Mesothelial cell of epicardium (in vitro differentiated cells): ENCODE data around the gene TMEM101. TPM values are rescaled to one million over a fixed set of nuclear protein-coding genes. Genes with fewer than 3 reads are reported as not detected.

Experiments used
- DNase-seq, 2 experiments: peaks; one replicate each; pipeline ENCODE4 v3.0.0; 2021; ENCODE audit warnings: low spot score in 2 of 2; ENCODE audit not compliant: unreplicated experiment in 2 of 2
- H3K27ac Mint-ChIP-seq: 2 replicates; pipeline ENCODE4 v1.8.0; 2021; ENCODE audit warnings: mixed read lengths
- H3K27me3 Mint-ChIP-seq: 2 replicates; pipeline ENCODE4 v1.8.0; 2021; ENCODE audit warnings: low read depth, mixed read lengths
- H3K36me3 Mint-ChIP-seq: 2 replicates; pipeline ENCODE4 v1.8.0; 2021; ENCODE audit warnings: mixed read lengths
- H3K4me1 Mint-ChIP-seq: 2 replicates; pipeline ENCODE4 v1.8.0; 2021; ENCODE audit warnings: mixed read lengths
- H3K4me3 Mint-ChIP-seq: 2 replicates; pipeline ENCODE4 v1.8.0; 2021; ENCODE audit warnings: mild to moderate bottlenecking, moderate library complexity, mixed read lengths
- H3K9me3 Mint-ChIP-seq: 2 replicates; pipeline ENCODE4 v1.8.0; 2021; ENCODE audit warnings: mixed read lengths
- total RNA-seq: library from RNA; stranded (reverse); gene quantifications from 3 replicates; pipeline ENCODE4 v1.2.1, GENCODE V29; 2021
- TF ChIP-seq, protein P1 (sequence below): fragments of 200-600 bp; sonication (generic); IDR thresholded peaks from one replicate; pipeline ENCODE4 v1.5.0; 2021; ENCODE audit warnings: antibody characterized with exemption; ENCODE audit not compliant: unreplicated experiment

TMEM101 gene
- total RNA-seq, 1 donor from 2014 or later = 35.8 TPM

GRCh38 chr17:43994272-43995149 is 20.3 kb downstream of the TMEM101 start:
- DNase-seq = peak; percentile 53 to 84
- Mint-ChIP-seq H3K36me3 (no peaks in the 10 kb centered on the region), H3K4me3 (peak overlapping the region; percentile 38), H3K27me3 (peaks cover 35% of the 10 kb centered on the region), H3K4me1 (no peaks in the 10 kb centered on the region), H3K27ac (no peak overlapping the region), H3K9me3 (no peaks in the 10 kb centered on the region)
- TF ChIP-seq, protein P1, sequence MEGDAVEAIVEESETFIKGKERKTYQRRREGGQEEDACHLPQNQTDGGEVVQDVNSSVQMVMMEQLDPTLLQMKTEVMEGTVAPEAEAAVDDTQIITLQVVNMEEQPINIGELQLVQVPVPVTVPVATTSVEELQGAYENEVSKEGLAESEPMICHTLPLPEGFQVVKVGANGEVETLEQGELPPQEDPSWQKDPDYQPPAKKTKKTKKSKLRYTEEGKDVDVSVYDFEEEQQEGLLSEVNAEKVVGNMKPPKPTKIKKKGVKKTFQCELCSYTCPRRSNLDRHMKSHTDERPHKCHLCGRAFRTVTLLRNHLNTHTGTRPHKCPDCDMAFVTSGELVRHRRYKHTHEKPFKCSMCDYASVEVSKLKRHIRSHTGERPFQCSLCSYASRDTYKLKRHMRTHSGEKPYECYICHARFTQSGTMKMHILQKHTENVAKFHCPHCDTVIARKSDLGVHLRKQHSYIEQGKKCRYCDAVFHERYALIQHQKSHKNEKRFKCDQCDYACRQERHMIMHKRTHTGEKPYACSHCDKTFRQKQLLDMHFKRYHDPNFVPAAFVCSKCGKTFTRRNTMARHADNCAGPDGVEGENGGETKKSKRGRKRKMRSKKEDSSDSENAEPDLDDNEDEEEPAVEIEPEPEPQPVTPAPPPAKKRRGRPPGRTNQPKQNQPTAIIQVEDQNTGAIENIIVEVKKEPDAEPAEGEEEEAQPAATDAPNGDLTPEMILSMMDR = peak; percentile 93

DNA sequence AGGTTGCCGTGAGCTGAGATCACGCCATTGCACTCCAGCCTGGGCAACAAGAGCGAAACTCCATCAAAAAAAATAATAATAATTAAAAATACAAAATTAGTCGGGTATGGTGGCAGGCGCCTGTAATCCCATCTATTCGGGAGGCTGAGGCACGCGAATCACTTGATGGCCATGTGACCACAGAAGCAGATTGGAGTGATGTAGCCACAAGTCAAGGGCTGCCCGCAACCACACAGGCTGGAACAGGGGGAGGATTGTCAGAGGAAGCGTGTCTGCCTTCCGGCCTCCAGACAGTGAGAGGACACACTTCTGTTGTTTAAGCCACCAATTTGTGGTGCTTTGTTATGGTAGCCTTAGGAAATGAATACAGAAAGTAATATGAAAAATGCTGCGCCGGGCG is 22.1 kb downstream of the TMEM101 start:
- peaks cover 40% of the 10 kb centered on the region for H3K27me3 Mint-ChIP-seq
- H3K9me3 Mint-ChIP-seq = no peaks in the 10 kb centered on the region
- no peak overlapping the region for H3K4me3 Mint-ChIP-seq
- TF ChIP-seq, protein P1 = no peak
- no peaks in the 10 kb centered on the region for H3K4me1 Mint-ChIP-seq
- DNase-seq = no peak
- H3K27ac Mint-ChIP-seq = no peak overlapping the region
- H3K36me3 Mint-ChIP-seq = no peaks in the 10 kb centered on the region

DNA sequence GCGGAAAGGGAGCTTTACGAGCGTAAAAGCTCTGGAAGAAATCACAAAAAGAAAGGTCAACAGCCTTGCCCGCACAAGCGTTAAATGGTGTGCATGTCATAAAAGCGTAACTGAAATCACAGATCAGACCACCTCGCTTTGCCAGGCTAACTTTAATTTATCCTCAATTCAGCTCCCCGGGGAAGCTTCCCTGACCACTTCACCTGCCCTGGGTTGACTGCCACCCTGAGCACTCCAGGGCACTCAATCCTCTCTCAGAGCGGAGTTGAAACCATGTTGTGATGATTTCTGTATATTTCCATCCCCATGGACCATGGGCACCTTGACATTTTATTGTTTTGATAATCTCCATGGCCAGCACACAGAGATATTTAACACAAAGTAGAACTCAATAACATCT is 26.5 kb downstream of the TMEM101 start:
- Mint-ChIP-seq H3K27ac (no peak overlapping the region), H3K9me3 (no peaks in the 10 kb centered on the region), H3K4me3 (no peak overlapping the region), H3K4me1 (no peaks in the 10 kb centered on the region), H3K27me3 (peaks cover 57% of the 10 kb centered on the region), H3K36me3 (no peaks in the 10 kb centered on the region)
- TF ChIP-seq, protein P1 = no peak
- DNase-seq = no peak

GRCh38 chr17:43987131-43988021 is 27.4 kb downstream of the TMEM101 start:
- Mint-ChIP-seq H3K9me3 (no peaks in the 10 kb centered on the region), H3K27ac (no peak overlapping the region), H3K4me1 (no peaks in the 10 kb centered on the region), H3K36me3 (no peaks in the 10 kb centered on the region), H3K4me3 (no peak overlapping the region), H3K27me3 (peaks cover 66% of the 10 kb centered on the region)
- TF ChIP-seq, protein P1 = no peak
- DNase-seq = no peak

DNA sequence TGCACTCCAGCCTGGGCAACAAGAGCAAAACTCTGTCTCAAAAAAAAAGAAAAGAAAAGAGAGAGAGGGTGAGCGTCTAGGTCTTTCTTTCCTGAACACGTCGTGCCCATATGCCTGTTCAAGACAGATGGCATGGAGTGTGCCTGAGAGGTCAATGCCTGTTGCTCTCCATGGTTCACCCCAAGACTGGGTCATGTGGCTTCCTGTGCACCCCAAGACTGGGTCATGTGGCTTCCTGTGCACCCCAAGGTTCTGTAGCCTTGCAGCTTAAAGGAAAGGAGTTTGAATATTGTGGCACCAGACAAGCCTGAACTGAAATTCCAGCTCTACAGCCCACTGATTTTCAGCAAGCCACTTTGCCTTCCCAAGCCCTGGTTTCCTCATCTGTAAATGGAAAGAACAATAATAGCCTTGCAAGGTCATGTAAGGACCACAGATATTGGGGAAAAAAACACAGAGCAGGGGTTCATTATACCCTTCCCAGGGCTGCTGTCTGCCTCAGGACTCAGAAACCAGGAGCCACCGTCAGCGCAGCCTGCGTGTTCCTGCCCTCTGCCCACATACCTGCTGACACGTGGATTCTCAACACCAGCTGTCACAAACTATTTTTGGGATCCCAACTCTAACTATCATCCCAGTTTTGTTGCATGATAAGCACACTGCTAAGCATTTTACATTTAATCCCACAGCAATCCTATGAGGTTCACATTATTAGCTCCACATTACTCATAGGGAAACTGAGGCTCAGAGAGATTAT is 28.4 kb downstream of the TMEM101 start:
- TF ChIP-seq, protein P1 = no peak
- Mint-ChIP-seq H3K36me3 (no peaks in the 10 kb centered on the region), H3K27me3 (peaks cover 75% of the 10 kb centered on the region), H3K9me3 (no peaks in the 10 kb centered on the region), H3K4me1 (no peaks in the 10 kb centered on the region), H3K27ac (no peak overlapping the region), H3K4me3 (no peak overlapping the region)
- no peak for DNase-seq
